Tongue (tissue), 2 donors: ENCODE measurements around the gene RGS8. TPM values are rescaled to one million over a fixed set of nuclear protein-coding genes. Genes with fewer than 3 reads are reported as not detected.

Source experiments
- DNase-seq: peaks from one replicate; pipeline ENCODE4 v3.0.0-alpha.2; 2015
- total RNA-seq: library from RNA; depleted of rRNA; stranded (reverse); fragments of >200 nt; gene quantifications from one replicate; pipeline ENCODE4 v1.2.3, GENCODE V29; 2014

Gene RGS8
- total RNA-seq = 0.10 TPM

GRCh38 chr1:182684116-182684828 lies at the start of gene RGS8:
Gene RGS8, minus strand, starts transcription at chr1:182684587. Its CDS starts 14,938 bp downstream, at chr1:182669649.
- peak; percentile 28 for DNase-seq

GRCh38 chr1:182731852-182732575 lies 47.6 kb upstream of the RGS8 start:
- DNase-seq = no peak

- DNase-seq = no peak
Measured at GRCh38 chr1:182726912-182727311, 42.5 kb upstream of the RGS8 start.

- DNase-seq = peak; percentile 41
Measured at GRCh38 chr1:182725259-182726255, 41.2 kb upstream of the RGS8 start.

- DNase-seq = no peak
Measured at GRCh38 chr1:182724215-182724614, 39.8 kb upstream of the RGS8 start.

- no peak for DNase-seq
Measured at GRCh38 chr1:182723200-182723599, 38.8 kb upstream of the RGS8 start.

- DNase-seq = no peak
Measured at GRCh38 chr1:182721525-182721924, 37.1 kb upstream of the RGS8 start.

GRCh38 chr1:182720463-182720862 lies 36.1 kb upstream of the RGS8 start:
- DNase-seq = no peak

GRCh38 chr1:182719553-182719952 lies 35.2 kb upstream of the RGS8 start:
- DNase-seq = no peak

- DNase-seq = no peak
Measured at GRCh38 chr1:182718311-182718710, 33.9 kb upstream of the RGS8 start.

GRCh38 chr1:182716740-182717720 lies 32.6 kb upstream of the RGS8 start:
- no peak for DNase-seq

GRCh38 chr1:182715531-182715930 lies 31.1 kb upstream of the RGS8 start:
- DNase-seq = no peak

GRCh38 chr1:182714546-182714945 lies 30.2 kb upstream of the RGS8 start:
- peak; percentile 48 for DNase-seq

- no peak for DNase-seq
Measured at GRCh38 chr1:182713939-182714338, 29.6 kb upstream of the RGS8 start.

GRCh38 chr1:182713492-182713891 lies 29.1 kb upstream of the RGS8 start:
- no peak for DNase-seq

GRCh38 chr1:182709855-182710254 lies 25.5 kb upstream of the RGS8 start:
- DNase-seq = no peak

- DNase-seq = no peak
Measured at GRCh38 chr1:182709225-182709764, 24.9 kb upstream of the RGS8 start.

- peak; percentile 24 for DNase-seq
Measured at GRCh38 chr1:182707122-182707521, 22.7 kb upstream of the RGS8 start.

GRCh38 chr1:182704677-182705076 lies 20.3 kb upstream of the RGS8 start:
- no peak for DNase-seq

GRCh38 chr1:182703539-182703938 lies 19.2 kb upstream of the RGS8 start:
- no peak for DNase-seq
